Stimulated activated CD4-positive, alpha-beta T cell treated with anti-CD3 and anti-CD28 coated beads, TNF-alpha, amount 100 ng/mL, for 1 hour (primary cell): Measurements from ENCODE around the gene RTEL1.
"Not testable (repeated sequence)": the region's sequence is repeated elsewhere in the genome, so short reads cannot be mapped to it uniquely, and the experiment has no call there.

Source experiments
- DNase-seq, 3 donors: peaks; one replicate each; pipeline ENCODE4 v3.0.0-alpha.2; 2020; ENCODE audit warnings: low read depth in 3 of 3, low spot score in 1 of 3

Gene RTEL1

DNA sequence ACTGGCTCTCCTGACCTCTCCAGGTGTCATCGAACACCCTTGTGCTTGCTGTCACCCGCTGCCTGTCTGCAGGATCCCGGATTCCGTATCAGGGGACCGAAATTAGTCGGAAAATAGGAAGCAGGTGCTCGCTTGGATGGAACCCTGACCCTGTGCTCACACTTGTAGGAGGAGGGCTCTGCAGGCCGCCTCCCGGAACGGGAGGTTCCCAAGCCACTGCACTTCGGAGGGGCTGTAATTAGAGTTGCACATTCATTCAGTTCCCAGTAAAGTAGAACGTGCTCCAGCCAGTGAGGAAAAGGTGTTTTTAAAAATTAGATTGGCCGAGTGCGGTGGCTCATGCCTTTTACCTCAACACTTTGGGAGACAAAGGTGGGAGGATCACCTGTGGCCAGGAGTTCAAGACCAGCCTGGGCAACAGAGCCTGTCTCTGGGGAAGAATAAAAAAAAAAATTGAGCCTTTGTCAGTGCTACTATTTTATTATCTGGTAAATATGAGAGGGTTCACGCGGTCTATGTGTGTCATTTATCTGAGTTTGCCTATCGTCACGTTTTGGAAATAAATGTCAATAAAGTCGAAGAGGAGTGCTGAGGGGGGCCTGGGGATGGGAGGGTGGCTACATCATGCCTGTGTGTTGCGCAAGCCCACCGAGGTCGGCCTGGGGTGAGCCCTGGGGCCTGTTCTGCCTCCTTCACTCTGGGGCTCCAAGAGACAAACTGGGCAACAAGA is 29.7 kb upstream of the RTEL1 start:
- DNase-seq = peak in 1 of 3 donors; percentile 60

DNA sequence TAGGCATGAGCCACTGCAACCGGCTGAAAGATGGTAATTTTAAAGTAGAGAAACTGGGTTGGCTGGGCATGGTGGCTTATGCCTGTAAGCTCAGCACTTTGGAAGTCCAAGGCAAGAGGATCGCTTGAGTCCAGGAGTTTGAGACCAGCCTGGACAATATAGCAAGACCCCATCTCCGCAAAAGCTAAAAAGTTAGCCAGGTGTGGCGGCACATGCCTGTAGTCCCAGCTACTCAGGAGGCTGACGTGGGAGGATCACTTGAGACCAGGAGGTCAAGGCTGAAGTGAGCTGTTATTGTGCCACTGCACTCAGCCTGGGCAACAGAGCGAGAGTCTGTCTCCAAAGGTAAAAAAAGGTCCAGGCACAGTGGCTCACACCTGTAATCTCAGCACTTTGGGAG is 27.2 kb upstream of the RTEL1 start:
- DNase-seq = not testable (repeated sequence)

DNA sequence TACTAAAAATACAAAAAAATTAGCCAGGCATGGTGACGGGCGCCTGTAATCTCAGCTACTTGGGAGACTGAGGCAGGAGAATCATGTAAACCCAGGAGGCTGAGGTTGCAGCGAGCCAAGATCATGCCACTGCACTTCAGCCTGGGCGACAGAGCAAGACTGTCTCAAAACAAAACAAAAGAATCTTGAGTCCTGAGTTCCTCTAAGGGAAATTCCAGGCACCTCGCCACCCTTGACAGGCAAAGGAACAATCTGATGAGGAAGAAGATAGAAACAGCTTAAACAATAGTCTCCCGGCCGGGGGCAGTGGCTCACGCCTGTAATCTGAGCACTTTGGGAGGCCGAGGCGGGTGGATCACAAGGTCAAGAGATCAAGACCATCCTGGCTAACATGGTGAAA is 26.7 kb upstream of the RTEL1 start:
- not testable (repeated sequence) for DNase-seq

DNA sequence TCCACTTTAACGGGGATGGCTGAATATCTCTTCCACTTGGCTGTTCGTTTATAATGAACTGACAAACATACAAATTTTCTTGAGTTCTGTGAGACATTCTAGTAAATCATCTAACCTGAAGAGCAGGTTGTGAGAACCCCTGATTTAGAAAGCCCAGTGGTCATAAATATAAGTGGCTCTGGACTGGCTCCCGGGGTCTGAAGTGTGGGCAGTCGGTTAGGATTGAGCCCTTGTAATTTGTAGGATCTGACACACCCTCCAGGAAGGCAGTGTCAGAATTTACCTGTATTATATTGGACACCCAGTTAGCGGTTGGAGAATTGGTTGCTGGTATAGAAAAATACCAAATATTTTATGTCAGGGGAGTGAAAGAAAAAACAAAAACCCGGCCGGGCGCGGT is 24.4 kb upstream of the RTEL1 start:
- no peak for DNase-seq

DNA sequence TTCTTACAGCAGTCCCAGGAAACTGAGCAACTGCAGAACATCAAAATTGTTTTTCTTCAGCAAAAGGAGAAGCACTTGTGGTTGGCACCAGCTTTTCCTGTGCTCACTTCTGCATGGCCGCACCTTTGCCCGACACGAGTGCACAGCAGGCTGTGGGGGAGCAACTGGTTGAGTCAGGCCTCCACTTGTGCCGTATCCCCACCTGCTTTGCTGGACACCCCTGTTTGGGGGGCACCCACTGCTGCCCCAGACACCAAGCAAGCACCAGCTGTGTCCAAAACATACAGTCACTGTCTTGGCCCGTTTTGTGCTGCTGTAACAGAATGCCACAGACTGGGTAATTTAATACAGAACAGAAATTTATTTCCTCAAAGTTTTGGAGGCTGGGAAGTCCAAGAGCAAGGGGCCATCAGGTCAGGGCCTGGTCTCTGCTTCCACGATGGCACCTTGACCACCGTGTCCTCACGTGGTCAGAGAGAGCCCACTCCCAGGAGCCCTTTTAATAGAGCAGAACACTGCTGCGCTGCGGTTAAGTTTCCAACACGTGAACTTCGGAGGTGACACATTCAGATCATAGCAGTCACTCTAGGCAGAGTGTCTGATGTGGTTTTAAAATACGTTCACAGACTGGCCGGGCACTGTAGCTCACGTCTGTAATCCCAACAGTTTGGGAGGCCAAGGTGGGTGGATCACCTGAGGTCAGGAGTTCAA is 22.5 kb upstream of the RTEL1 start:
- peak in 2 of 3 donors; percentile 49 to 52 for DNase-seq

DNA sequence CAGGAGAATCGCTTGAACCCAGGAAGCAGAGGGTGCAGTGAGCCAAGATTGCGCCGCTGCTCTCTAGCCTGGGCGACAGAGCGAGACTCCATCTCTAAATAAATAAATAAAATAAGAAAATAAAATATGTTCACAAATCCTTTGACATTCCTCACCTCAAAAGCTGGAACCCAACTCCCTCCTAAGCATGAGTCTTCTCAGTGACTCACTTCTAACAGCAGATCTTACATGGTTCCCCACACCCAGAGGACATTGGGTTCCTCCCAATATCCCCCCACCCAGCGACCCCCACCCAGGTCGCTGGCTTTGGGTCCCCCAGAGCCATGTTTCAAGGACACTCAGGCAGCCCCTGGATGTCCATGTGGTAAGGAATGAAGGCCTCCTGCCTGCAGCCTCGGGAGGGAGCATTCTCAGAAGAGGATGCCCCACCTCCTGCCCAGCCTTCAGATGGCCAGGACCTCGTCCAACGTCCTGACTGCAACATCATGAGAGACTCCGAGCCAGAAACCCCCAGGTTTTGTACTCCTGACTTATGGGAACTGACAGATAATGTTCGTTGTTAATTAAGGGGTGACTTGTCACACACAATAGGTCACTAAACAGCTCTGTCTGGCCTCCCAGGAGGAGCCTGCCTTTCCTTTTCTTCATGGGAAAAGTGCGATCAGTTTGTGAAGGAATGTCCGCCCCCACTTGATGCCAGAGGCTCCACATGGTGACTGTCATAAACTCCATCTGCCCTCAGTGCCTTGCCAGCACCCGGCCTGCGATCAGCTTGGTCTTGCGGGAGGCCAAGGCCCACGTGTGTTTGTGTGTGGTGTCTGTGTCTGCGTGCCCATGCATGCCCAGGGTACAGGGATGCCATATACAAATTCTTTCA is 21.1 kb upstream of the RTEL1 start:
- DNase-seq = no peak

DNA sequence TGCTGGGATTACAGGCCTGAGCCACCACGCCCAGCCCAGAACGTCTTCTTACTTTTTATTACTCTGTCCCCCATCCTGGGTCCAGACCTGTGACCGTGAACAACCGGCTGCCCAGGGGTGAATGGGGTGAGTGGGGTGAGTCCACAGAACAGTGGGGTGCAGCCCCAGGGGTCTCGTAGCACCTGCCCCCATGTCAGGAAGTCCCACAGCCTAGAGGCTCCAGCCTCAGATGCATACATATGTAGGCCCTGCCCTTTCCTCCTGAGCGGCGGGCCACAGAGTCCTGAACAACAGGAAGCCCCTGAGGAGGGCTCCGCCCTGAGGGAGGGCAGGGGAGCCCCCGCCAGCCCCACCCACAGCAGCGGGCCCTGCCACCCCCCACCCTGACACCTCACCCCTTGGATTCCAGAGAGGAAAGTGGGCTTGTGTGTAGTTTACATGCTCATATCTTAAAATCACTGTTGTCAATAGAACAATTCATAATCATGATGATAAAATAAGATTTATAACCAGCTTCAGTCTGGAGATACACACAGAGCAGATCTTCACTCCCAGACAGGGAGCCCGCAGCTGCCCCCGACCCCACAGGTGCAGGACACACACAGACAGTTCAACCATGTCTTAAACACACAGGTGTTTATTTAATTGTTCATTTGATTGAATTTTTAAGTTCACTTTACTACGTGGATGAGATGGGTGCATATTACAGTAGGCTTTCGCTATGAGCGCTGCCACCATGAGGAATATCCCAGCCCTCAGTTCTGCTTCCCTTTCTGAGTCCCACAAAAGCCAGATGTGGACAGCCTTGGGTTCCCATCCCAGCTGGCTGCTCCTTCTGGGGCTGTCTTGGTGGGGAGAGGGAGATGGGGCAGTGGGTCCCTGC is 18.8 kb upstream of the RTEL1 start:
- peak in 2 of 3 donors; percentile 59 to 65 for DNase-seq

DNA sequence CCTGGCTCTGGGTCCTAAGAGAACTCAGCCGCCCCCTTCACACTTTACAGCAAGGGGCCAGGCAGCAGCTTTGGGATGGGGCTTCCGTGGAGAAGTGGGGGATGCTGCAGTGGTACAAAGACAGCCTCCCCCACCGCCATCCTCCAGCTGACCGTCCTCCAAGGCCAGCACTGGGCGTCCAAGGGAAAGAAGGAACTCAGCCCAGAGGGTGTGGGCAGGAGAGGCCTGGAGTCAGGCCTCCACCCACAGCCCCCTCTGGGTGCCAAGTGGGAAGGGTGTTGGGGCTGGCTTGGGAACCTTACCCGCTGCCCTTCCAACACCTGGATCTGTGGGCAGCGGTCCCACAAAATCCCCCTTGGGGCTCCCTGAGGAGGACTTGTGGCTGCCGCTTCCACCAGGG is 18.0 kb upstream of the RTEL1 start:
- no peak for DNase-seq

DNA sequence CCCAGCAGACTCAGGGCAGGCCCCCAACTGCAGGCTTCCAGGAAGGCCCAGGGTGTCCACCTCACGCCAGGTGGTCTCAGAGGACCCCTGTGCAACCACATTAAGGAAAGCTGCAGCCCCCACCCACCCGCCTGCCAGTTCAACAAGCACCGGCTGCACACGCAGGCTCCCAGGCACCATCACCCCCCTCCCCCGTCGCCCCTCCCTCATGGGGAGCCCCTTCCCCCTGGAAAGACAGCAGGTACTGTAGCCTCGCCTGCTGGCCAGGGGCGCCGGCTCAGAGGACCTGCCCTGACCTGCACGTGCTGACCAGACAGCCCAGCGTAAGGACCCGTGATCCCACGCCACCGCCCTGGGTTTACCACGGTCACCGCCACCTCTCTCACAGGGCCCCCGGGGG is 17.4 kb upstream of the RTEL1 start:
- DNase-seq = not testable (repeated sequence)

DNA sequence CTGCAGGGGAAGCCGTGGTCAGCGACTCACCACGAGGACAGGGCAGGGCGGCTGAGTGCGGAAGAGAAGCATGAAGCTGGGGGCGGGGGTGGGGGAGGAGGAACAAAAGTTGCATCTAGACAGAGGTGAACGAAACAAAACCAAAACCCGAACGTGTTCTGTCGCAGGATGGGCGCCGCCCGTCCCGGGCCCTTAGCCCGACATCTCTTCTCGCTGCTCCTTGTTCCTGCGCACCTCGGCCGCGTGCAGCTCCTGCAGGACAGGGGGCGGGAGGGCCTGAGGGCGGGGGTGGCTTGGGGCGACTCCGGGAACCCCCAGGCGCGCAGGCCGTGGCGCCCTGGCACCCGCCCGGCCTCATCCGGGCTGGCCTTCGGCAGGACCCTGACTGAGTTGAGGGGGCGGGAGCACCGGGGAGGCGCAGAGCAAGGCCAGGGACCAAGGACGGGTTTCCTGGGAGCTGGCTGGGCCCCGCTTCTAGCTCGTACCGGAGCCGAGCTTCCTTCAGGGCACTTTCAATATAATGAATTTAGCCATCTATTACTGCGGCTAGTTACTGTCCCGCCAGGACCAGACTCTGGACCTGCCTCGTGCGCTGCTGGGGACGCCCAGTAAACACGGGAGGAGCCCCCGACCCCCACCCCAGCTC is 16.8 kb upstream of the RTEL1 start:
- no peak for DNase-seq

DNA sequence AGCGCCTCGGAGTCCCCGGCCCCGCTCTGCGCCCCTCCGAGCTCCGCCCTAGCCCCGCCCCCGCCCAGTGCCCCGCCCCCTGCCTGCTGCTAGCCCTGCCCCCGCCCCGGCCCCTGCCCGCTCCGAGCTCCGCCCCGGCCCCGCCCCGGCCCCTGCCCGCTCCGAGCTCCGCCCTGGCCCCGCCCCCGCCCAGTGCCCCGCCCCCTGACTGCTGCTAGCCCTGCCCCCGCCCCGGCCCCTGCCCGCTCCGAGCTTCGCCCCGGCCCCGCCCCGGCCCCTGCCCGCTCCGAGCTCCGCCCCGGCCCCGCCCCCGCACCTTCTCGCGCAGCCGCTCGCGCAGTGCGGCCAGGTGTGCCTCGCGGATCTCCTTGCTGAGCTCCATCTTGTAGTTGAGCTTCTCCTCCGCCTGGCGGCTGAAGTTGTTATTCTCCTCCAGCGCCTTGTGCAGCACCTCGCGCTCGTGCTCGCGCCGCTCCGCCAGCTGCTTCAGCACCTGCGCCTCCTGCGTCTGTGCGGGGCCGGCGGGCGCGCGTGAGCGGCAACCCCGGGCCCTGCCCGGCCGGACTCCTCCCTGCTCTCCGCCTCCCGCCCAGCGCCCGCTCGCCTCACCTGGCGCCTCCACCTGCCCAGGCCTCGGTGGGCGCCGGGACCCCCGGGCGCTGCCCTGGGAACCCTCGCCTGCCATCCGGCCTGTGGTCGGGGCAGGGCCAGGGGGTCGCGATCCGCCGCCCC is 16.2 kb upstream of the RTEL1 start:
- peak; percentile 97 to 98 (median 98) for DNase-seq

DNA sequence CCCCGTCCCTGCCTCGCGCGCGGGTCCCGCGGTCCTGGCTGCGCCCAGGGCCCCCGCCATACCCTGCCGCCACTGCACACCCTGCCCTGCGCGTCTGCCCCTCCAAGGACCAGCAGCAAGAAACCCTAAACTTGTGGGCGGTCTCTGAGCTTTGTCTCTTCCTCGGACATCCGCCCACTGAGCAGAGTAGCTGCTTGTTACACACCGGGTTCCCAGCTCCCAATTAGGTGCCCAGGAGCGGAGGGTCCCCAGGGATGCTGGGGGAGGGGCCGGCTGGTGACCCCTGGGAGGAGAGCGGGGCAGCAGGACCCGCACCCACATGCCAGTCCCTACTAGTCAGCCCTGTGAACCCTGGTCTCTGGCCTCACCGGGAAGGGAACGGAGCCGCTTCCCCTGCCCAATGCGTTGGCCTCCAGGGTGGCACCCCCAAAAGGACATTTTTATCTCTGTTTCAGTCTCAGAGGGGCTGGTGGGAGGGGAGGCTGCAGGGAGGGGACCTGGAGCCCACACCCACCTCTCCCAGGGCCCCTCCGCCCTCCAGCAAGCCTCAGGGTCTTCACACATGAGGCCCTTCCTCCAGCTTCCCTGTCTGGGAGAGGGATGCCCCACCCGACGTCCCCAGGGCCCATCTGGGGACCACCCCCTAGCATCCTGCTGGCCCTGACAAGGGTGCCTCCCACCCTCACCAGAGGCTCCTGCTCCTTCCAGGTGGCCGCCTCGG is 15.4 kb upstream of the RTEL1 start:
- DNase-seq = no peak

DNA sequence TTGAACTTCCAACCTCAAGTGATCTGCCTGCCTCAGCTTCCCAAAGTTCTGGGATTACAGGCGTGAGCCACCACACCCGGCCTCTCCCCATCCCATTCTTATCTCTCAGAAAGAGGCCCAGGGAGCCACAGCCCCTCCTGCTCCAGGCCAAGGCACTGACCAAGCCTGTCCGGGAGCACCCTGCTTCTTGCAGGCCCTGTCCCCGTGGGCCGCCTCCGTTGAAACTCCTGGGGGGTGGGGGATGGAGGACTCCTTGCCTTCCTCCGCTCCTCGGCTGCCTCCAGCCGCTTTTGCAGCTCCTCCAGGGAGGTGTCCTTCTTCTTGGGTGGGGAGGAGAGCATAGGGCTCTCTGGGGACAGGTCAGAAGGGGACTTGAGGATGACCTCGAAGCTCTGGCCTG is 14.6 kb upstream of the RTEL1 start:
- no peak for DNase-seq

DNA sequence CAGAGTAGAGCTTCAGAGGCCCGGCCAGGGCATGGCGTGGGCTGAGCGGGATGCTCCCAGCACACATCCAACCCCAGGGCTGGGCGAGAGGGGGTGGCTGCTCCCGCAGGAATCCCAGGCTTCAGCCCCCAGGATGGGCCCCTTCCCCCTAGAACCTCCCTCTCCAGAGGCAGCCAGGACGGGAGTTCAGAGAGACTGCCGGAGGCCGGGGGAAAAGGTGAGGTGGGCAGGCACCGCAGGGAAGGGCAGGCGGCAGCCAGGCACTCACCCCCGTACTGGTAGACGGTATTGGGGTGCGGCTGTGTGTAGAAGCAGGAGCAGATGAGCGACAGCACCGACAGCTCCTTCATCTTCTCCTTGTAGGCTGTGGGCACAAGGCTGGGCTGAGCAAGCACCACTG is 14.2 kb upstream of the RTEL1 start:
- DNase-seq = no peak

DNA sequence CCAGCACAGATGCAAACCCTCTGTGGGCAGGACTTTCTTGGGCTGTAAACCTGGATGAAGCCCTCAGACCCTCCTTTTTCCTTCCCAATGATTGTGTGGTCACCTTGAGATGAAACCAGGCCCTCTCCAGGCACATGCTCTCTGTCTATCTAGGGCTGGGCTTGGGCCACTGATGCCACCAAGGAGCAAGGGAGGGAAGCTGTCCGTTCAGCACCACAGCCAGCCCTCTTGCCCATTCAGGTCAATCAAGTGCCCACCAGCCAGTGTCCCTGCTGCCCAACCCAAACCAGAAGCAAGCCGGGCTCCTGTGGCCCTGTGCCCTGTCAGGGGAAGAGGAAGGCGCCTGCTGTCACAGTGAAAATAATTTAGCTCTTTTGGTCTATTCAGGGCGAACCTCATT is 12.9 kb upstream of the RTEL1 start:
- no peak for DNase-seq

DNA sequence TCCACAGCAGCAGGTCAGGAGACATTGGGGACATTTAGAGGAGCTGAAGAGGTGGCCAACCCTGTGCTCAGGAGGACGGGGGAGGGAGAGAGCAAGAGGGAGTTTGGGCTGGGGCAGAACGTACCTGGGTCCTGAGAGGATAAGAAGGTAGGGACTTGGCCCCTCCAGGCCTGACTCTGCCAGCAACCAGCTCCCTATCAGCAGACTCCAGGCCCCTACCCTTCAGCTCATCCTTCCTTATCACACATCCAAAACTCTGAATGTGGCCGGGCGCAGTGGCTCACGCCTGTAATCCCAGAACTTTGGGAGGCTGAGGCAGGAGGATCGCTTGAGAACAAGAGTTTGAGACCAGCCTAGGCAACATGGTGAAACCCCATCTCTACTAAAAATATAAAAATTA is 9.9 kb upstream of the RTEL1 start:
- DNase-seq = no peak

DNA sequence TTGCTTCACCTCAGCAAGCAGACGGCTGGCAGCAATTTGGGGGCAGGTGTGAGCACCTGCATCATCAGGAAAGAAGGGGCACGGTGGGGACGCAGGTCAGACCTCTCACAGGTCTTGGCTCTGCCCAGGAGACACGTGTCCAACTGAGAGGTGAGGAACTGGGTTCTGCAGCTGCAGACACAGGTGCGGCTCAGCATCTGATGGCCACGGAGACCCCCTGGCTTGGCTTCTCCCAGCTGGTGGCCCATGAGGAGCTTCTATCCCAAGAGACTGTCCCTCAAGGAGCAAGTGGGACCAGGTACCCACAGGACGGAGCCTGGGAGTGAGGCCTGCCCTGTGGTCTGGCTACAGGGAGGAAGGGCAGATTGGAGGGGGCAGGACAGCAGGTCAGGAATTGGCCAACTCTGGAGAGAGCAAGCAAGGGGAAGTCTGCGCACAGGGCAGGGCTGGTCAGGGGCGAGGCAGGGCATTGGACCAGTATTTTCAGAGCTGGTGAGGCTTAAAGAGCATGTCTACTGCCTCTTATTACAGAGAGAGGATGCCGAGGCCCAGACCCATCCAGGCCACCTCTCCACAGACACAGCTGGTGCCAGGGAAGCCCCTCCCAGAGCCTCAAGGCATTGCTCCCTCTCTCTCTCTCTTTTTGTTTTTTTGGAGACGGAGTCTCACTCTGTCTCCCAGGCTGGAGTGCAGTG is 9.1 kb upstream of the RTEL1 start:
- no peak for DNase-seq

DNA sequence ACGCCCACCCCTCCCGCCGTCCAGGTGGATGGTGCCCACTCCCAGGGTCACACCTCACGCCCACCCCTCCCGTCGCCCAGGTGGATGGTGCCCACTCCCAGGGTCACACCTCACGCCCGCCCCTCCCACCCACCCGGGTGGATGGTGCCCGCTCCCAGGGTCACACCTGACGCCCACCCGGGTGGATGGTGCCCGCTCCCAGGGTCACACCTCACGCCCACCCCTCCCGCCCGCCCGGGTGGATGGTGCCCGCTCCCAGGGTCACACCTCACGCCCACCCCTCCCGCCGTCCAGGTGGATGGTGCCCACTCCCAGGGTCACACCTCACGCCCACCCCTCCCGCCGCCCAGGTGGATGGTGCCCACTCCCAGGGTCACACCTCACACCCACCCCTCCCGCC is 7.6 kb upstream of the RTEL1 start:
- not testable (repeated sequence) for DNase-seq

DNA sequence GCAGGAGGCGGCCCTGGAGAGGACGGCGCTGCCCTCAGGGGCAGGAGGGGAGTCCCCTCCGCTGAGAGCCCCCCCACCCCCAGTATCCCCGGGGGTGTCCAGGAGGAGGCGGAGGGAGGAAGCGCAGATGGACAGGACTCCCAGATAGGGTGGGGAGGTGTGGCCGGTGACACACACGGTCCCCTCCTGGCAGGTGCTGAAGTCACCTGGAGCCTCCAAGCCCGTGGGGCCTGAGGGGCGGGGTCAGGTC is 6.2 kb upstream of the RTEL1 start:
- no peak for DNase-seq
